NCI-H748 (cell line): ENCODE results near the gene GPHN.
A peak's percentile ranks its signal among the peaks of the same experiment; 100 is the strongest.

Experiments
- DNase-seq: peaks from one replicate; lab custom pipeline; 2025; ENCODE audit not compliant: unreplicated experiment; lab: John Stamatoyannopoulos, UW

Gene GPHN

DNA sequence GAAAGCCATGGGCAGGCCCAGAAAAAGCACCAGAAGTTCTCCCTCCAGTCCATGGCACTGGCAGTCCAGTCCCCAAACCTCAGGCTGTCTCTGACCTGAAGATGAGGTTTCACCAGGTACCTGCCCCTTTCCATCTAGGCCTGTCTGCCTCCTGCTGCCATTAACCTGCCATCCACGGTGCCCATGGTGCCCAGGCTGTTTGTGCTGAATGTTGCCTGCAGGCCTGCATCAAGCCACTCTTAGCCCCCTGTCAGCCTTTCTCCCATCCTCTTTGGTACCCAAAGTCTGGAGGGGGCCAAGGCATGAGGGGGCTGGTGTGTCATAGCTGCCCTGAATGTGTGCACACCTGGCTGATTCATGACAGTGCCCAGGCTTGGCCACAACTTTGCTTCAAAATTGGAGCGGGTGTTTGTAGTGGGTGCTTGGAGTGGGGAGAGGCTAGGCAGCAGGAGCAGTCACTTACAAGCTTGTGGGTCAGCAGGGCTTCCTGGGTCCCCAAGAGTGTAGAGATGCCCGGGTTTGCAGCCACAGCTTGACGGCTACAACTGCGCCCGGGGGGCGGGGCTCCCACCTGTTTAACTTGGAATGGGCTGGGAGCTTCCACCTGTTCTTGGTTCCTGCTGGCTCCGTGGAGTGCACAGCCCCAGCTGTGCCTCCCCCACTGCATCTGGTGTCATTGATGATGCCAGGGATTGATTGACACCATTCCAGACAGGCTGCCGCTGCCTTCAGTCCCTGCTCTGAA, 88.5 kb downstream of the GPHN start:
- no peak for DNase-seq

DNA sequence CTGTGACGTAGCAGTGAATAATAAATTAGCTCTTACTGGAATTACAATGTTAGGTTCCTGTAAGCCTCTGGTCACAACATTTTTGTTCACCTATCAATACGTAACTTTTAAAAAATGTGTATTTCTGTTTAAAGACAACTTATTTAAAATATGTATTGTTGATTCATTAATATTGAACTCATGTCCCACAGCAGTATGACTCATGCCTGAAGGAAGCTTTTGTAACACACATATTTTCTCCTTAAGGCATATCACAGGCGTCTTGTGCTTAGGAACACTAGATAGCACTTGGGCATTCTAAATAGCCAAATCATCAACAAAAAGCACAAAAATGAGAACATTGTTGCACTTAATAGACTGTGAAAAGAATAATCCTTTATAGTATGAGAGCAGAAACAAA, 92.5 kb downstream of the GPHN start:
- no peak for DNase-seq

DNA sequence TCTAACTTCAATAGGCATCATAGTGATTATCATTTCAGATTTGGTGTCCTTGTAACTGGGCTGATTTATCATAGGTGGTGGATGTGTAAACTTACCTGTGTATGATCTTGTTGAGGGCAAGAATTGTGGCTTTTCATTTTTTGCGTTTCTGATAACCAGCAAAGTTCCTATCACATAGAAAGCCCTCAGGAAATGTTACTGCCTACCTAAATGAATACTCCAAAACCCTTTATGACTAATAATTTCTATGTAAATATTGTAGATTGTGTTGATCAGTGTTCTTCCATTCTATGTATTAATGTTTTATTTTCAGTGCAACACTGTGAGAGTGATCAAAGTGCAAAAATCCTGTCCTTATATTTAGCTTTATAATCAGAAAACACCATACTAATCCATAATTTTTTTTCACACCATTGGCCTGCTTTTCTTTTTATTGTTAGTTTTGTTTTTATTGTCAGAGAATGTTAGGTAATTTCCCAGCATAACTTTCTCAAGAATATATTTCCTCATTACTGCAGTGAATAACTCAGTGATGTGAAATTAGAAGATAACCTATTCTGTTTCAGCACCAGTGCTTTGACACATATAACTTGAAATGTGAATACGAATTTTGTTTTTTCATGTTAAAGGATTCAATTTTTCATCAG, 94.1 kb downstream of the GPHN start:
- no peak for DNase-seq

DNA sequence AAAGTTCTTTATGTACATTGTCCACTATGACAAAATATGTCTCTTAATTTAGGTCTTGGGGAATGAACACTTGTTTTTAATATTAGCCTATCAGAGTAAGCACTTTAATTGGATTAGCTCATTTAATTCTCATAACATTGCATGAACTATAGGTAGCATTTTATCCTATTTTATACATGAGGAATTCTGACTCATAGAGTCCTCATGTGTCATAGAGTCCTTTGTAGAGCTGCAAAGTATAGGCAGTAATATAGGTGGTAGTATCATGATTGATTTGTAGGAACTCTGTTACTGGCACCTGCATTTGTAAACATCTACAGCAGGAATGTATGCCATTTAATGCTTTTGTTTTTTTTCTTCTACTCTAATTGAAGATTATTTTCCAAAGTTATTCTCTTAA, 96.0 kb downstream of the GPHN start:
- DNase-seq = no peak

DNA sequence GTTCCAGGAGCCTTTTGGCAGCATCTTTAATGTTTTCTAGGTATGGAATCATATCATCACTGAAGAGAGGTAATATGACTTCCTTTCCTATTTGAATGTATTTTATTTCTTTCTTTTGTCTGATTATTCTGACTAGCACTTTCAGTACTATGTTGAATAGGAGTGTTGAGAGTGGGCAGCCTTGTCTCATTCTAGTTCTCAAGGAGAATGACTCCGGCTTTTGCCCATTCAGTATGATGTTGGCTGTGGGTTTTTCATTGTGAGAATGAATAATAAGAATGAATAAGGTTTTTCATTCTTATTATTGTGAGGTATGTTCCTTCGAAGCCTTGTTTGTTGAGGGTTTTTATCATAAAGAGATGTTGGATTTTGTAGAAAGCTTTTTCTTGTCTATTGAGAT, 98.9 kb downstream of the GPHN start:
- no peak for DNase-seq

DNA sequence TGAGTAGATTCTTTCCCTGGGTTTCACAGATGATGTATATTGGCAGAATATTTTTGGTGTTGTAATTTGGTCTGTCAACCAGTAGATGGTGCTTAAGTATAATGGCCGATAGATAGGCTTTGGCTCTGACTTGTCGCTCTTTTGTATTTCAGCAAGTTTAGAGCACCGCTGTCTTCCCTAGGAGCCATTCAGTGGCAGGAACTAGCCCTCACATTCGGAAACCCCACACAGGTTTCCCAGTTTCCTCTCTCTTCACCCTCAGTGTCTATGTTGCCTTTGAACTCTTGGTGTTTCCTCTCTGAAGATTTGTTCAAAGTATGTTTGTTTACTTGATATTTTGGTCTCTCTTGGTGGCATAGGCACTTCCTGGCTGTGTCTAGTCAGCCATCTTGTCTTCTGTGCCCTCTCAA, 102.2 kb downstream of the GPHN start:
- DNase-seq = no peak

DNA sequence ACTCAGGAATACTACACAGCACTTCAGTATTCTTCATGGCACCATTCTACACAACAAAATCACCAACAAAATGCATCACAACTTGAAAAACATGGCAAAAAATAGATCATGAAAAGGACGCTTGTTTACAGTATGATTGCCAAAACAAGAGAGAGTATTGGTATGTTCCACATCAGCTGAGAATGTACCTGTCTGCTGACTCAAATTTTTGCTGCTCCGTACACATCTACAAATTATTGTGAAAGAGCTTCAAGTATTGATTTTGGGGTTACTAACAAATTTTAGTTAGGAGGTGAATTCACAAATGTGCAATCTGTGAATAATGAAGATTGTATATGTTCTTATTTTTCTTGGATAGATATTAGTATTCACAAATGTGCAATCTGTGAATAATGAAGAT, 105.4 kb downstream of the GPHN start:
- DNase-seq = no peak

DNA sequence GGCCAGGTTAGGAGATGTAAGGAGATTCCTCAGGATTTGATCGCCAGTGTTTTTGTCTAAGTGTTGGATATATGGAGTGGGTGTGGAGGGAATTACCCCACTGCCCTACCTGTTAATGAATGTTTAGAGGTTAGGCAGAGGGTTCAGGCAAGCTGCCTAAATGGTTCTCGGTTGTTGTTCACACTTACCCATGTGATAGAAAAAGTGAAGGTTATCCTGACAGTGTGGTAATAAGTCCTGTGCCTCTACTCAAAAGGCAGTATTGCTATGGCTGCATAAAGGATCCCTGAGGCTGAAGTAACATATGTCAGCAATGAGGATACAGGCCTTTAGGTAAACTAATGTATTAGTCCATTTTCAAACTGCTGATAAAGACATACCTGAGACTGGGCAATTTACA, 112.0 kb downstream of the GPHN start:
- no peak for DNase-seq

DNA sequence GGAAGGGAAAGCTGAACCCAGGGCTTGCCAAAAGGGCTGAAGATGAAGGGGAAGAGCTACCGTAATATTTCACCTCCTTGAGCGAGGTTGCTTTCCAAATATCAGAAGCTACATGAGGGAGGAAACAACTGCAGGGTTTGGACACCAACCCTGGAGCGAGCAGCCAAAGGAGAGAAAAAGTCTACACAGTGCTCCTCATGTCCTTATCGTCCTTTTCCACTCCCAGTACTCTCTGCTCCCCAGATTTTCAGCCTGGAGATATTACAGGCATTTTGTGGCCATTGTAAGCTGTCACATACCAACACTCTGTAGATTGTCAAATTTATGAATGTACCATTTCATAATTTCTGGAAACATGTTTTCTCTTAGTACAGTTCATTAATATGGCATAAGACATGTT, 115.9 kb downstream of the GPHN start:
- no peak for DNase-seq

DNA sequence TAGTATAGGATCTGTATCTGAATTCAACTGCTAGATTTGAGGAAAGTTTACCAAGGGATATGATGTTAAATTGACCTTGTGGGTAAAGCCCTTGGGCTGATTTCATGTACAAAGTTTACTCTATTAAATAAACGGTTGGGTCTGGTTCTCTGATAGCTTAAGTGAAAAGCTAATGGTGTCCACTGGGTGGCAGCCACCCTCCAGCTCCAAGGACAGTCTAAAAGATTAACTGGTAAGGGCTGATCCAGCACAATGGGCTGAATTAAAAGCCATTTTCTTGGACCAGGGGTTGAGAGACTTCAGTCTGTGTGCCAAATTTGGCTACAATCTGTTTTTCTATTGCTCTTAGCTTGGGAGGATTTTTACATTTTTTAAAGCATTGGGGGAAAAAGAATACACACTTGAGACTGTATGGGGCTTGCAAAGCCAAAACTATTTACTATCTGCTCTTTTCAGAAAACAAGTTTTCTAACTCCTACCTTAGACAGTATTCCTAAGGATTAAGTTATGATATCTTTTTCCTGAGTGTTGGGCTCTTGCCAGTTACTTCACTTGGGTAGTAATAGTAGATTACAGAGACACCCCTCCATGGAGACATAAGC, 116.5 kb downstream of the GPHN start:
- DNase-seq = peak; percentile 32

DNA sequence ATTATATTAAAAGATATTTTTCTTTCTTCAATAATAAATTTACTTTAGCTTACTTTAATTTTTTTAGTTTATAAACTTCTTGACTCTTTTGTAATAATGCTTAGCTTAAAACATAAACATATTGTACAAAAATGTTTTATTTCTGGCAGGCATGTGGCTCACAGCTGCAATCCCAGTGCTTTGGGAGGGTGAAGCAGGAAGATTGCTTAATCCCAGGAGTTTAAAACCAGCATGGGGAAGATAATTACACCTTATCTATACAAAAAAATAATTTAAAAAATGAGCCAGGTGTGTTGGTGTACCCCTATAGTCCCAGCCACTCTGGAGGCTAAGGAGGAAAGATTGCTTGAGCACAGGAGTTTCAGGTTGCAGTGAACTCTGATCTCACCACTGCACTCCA, 120.7 kb downstream of the GPHN start:
- no peak for DNase-seq

DNA sequence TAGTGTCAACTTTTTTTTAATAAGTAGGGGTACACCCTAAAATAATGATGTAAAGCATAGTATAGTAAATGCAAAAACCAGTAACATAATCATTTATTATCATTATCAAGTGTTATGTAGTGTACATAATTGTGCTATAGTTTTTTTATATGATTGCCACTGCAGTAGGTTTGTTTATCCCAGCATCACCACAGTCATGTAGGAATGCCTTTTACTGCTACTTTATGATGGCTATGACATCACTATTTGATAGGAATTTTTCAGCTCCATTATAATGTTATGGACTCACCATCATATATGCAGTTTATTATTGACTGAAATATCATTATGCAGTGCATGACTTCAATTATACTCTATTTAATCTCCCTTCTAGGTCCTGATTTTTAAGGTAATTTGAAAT, 121.6 kb downstream of the GPHN start:
- no peak for DNase-seq

DNA sequence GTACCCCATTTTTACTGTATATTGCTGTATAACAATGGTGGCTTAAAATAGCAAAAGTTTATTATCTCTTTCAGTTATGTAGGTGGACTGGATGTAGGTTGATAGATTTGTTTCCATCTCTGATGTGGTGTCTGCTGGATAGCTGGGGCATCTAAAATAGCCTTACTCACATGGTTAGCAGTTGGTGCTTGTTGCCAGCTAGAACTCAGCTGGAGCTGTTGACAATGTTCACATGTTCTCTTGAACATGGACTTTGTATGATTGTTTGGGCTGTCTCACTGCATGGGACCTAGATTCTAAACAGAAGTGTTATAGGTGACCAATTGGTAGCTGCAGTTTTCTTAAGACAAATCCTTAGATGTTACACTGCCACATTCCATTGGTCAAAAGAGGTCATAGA, 126.9 kb downstream of the GPHN start:
- no peak for DNase-seq

DNA sequence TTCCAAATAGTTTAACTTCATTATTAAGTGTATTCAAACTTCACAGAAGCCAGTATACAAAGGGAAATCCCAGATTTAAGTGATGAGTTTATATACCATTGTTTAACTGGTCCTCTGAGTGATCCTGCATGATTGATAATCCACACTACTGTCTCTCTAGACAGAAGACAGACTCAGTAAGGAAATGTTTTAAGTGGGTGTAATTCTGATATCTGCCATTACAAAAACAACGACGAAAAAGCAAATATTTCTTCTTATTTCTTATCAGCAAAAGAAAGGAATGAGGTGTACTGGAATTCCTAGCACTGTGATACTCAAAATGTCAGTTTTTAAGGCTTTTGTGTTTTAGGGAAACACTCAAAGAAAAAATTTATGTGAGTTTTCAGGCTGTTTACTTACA, 127.5 kb downstream of the GPHN start:
- no peak for DNase-seq

DNA sequence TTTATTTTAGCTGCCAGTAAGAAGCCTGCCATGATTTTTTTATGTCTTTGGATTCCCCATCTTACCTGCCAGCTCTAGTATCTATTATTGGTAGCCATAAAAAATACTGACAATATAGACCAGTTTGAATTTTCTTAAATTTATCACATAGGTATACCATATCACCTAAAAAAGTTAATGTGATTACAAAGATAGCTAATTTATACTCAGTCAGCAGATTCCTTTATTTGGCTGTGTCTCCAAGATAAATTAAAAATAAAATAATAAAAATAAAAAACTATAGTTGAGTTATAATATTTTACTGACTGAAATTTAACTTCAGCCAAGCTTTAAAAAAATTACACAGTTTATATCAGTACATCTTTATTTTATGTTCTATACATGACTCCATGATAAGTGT, 128.3 kb downstream of the GPHN start:
- no peak for DNase-seq

DNA sequence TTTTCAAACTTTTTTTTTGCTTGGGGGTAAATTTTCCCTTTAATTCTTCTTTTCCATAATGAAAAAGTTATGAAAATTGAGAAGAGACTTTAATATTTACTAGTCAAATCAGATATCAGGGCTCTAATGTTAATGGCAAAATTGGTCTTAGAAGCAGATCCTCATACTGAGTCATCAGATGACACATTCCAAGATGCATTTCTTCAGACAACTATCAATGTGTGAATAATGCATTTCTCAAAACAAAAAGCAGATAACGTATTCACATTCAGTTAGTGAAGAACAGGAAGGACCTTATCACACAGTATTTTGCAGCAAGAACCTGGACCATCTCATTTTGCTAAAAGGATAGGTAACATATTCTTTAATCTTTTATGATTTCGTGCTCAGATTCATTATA, 130.7 kb downstream of the GPHN start:
- no peak for DNase-seq

DNA sequence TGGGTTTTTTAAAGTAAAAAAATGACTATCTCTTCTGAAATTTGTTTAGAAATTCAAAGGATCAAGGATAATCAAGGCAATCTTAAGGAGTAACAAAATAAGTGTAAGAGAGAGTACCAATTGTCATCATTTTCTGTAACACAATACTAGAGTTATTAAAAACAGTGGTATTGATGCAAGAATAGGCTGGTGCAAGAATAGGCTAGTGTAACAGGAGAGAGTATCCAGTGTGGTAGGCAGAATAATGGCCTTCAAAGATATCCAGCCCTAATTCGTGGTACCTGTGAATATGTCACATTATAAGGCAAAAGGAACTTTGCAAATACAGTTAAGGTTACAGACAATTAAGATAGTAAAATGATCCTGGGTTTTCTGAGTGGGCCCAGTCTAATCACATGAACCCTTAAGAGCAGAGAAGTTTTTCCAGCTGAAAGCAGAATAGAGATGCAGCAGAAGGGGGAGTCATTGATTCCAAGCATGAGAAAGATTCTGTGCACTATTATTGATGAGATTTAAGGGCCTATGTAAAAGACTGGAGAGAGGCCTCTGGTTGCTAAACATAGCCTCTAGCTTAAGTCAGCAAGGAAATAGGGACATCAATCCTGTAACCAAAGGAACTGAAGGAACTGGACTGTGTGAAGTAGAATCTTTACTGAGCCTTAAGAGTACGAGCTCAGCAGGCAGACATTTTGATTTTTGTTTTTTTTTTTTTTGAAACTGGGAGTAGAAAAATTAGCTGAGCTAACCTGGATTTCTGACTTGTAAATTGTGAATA, 134.1 kb downstream of the GPHN start:
- no peak for DNase-seq

DNA sequence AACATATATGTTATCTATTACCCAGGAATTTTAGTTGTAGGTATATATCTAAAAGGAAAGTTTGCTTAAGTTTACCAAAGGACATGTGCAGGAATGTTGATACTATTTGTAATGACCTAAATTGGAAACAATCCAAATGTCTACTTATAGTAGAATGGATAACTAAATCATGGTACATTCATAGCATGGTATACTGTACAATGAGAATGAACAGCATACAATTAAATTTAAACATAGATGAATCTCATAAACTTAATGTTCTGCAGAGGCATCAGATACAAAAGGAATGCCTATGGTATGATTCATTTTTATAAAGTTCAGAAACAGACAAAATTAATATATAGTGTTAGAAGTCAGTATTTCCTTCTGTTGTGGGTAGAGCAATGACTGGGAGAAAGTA, 135.4 kb downstream of the GPHN start:
- DNase-seq = no peak

DNA sequence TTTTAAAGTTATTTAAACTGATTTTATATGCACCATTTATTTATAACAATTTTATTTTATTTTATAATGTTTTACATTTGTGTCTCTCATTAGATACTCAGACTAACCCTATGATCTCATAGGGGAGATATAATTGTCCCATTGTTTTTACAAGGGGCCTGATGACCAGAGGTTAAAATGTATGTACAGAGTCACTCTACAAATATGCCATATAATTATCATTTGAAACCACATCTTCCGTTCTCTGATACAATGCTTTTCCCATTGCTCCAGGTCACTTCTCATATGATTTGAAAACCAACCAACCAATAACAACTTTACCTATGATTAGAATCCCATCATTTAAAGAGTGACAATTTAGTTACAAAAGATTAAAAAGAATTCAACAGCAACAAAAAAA, 137.8 kb downstream of the GPHN start:
- DNase-seq = no peak

DNA sequence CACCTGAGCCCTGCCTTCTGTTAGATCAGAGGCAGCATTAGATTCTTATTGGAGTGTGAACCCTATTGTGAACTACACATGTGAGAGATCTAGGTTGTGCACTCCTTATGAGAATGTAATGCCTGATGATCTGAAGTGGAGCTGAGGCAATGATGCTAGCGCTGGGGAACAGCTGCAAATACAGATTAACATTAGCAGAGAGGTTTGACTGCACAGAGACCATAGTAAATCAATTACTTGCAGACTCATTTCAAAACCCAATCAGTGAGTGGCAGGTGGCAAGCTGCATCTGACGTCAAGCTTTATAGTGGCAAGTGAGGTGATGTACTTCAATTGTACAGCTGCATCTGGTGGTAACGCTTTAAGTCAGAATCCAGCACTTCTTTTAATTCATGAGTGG, 141.6 kb downstream of the GPHN start:
- DNase-seq = no peak

DNA sequence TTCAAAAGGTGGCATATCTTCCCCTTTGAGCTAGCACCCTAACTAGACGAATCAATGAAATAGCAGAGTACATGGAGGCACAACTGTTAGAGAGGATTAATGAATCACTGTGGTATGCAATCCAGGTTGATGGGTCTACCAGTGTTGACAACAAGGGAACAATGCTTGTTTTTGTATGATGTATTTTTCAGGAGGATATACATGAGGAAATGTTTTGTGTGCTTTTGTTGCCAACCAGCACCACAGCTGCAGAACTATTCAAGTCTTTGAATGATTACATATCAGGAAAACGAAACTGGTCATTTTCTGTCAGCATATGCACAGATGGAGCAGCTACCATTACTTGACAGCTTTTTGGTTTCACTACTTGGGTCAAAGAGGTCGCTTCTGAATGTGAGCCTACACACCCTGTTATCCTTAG, 142.6 kb downstream of the GPHN start:
- no peak for DNase-seq
